Cardiac fibroblast (primary cell): ENCODE results near the gene RNF141.

Experiments used
- DNase-seq, 2 donors: peaks; one replicate each; pipeline versions ENCODE4 v3.0.0 to v3.0.0-alpha.2; 2010; ENCODE audit warnings: low read depth in 2 of 2
- H3K4me3 ChIP-seq, 2 donors: replicated peaks in 1 of 2; 1 replicate in 1 of 2; 2 replicates in 1 of 2; pipeline ENCODE4 v1.5.1; 2011; ENCODE audit warnings: low read depth in 2 of 2, low read length in 2 of 2, mild to moderate bottlenecking in 2 of 2, moderate library complexity in 1 of 2
- TF ChIP-seq, protein P1 (sequence below): IDR thresholded peaks from one replicate; pipeline ENCODE4 v1.5.1; 2011; ENCODE audit warnings: low read depth, mild to moderate bottlenecking, low read length, inconsistent platforms

The RNF141 gene

DNA sequence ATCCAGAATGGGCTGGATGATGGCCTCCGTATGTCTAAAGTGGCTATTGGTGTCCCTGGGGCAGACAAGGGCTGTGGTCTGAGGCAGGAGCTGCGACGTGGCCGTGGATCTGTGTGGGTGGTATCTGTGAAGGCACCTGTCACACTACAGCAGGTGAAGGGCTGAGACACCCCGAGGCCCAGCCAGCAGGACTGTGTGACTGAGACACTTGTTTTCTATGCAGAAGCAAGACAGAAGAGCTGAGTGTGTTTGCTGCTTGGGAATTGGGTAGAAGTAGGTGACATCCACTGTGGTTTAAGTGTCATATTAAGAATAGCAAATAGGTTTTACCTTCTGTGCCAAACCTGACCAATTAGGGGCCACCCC, 51.0 kb downstream of the RNF141 start:
- DNase-seq: no peak
- no peak overlapping the region for H3K4me3 ChIP-seq

DNA sequence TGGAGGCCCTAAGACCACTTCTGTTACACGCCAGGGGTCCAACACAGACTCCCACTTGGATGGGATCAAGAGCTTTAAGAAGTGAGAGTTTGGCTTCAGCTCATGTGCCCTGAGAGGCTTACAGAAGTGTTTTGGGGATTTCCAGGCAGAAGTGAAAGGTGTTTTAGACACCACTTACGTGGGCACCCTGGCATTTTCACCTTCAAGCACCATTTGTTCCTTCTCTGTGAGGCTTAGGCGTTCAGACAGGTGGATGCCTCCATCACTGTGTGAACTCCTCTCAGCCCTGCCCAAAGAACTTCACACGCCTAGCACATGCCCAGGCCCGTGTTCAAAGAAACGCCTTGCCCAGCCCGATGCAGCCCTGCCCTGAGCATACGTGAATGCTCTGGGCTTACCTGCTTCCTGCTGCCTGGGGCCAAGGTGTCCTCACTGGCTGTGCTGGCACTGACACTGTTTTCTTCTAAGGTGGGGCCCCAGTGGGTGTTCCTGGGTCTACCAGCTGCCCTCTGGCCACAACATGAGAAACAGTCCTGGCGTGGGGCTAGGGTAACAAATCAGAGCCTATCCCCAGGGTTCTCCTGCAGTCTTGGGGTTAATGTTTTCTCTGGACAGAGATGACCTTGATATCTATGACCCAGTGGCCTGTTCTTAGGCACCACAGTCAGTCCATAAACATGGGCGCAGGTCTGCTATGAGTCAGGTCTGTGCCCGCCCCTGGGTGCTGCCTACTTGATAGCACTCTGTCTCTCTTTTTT, 51.9 kb downstream of the RNF141 start:
- TF ChIP-seq, protein P1, sequence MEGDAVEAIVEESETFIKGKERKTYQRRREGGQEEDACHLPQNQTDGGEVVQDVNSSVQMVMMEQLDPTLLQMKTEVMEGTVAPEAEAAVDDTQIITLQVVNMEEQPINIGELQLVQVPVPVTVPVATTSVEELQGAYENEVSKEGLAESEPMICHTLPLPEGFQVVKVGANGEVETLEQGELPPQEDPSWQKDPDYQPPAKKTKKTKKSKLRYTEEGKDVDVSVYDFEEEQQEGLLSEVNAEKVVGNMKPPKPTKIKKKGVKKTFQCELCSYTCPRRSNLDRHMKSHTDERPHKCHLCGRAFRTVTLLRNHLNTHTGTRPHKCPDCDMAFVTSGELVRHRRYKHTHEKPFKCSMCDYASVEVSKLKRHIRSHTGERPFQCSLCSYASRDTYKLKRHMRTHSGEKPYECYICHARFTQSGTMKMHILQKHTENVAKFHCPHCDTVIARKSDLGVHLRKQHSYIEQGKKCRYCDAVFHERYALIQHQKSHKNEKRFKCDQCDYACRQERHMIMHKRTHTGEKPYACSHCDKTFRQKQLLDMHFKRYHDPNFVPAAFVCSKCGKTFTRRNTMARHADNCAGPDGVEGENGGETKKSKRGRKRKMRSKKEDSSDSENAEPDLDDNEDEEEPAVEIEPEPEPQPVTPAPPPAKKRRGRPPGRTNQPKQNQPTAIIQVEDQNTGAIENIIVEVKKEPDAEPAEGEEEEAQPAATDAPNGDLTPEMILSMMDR: no peak
- DNase-seq: no peak
- H3K4me3 ChIP-seq: no peak overlapping the region

More for the DNA sequence above, 51.0 kb downstream of the RNF141 start:
- TF ChIP-seq, protein P1: no peak

DNA sequence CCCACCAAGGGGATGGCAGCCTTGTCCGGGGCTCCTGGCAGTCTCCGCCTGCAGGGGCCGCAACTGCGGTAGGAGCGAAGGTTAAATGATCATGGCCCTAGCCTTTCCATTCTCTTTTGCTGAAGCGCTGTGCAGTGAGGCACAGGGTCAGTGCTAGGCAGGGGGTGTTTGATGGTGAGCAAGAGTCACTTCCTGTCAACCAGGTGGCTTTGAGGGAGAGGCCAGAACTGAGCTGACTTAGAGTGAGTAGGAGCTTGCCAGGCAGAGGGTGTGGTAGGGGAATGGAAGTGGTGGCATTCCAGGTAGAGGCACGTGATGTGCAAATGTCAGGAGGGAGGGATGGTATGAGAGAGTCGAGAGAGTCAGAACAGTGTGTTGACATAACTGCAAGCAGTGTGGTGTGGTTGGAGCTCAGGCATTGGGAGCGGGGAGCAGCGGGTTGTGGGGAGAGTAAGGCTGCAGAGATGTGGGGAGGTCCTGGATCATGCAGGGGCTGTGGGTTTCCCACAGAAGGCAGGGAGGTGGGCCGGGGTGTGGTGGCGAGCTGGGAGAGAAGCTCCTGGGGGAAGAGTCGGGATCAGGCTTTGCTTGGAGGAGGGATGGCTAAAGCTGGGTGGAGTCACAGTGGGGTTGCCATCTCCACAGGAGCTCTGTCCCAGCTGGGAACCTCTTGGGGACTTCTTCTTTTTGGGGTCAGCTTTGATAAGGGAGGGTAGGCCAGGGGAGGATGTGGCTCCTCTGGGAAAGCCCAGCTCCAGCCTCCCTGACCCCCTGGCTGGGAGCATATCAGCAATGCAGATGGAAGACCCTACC, 52.7 kb downstream of the RNF141 start:
- H3K4me3 ChIP-seq: no peak overlapping the region
- peak in 1 of 2 donors; percentile 8 for DNase-seq
- TF ChIP-seq, protein P1: no peak

DNA sequence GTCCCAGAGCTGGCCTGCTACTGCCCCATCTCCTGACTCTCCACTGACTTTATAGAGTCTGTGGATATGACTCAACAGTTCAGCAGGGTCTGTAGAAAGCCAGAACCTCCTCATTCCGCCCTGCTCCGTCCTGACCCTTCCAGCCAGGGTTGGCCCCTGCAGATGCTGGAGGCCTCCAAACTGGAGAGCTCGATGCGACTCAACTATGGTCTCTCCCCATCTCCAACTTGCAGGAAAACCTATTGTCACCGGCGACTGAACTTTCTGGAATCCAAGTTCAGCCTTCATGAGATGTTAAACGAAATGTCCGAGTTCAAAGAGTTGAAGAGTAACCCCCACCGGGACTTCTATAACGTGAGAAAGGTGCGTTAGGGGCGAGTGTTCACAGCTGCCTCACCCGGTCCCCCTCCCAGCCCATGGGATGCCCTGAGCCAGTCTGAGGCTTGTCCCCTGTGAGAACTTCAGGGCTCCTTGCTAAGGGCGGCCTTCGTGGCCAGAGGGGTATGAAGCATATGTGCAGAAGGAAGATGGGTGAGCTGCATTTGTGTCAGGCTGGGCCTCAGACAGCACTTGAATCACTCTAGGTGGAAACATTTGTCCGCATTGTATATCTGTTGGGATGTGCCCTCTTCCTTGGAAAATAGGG, 53.9 kb downstream of the RNF141 start:
- DNase-seq: no peak
- H3K4me3 ChIP-seq: no peak overlapping the region
- TF ChIP-seq, protein P1: no peak

DNA sequence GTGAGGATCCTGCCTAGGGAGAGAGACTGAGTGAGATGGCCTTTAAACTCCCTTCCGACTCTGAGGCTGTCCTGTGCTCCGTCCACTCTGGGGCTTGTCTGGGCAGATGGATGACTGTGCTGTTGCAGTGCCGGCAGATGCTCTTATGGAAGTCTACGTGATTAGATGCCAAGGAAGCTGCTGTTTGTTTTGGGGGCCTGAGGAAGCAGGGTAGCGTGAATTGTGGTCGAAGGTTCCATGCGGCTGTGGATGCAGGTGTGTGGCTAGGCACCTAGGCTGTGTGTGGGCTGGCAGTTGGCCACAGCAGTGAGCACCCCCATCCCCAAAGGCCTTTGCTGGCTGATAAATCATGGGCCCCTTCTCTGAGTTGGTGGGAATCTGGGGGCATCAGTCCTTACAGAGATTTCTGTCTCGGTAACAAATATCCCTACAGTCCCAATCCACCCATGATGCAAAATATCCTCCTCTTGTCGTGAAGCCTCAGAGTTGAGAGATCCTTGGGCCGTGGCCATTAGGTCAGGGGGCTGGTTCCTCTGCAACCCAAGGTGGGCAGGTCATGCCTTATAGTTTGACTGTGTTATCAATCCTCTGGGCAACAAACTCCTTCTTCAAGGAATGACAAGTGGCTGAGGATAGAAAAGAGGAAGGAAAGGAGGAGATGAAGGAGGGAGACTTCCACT, 54.7 kb downstream of the RNF141 start:
- no peak for DNase-seq
- TF ChIP-seq, protein P1: no peak

DNA sequence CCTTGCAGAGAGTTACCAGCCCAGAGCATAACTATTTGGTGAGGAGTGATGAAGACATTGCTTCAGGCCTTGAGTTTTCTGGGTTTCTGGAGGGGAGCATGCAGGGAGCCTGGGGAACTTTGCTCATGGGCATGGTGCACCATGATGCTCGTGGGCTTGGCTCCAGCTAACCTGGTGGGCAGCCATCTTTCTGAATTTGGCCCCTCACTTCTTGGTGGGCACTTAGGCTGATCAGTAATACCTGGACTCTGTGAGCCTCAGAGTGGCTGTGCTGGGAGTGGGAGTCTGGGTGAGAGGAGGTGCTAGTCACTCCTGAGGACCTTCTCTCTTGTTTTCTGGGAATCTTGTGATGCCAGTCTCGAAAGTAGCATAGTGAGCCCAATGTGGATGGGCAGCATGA, 55.3 kb downstream of the RNF141 start:
- TF ChIP-seq, protein P1: no peak
- no peak overlapping the region for H3K4me3 ChIP-seq
- DNase-seq: no peak

More for the DNA sequence above, 54.7 kb downstream of the RNF141 start:
- H3K4me3 ChIP-seq: no peak overlapping the region
